Measurements from ENCODE around the gene DCST1. TPM values are rescaled to one million over a fixed set of nuclear protein-coding genes. Genes with fewer than 3 reads are reported as not detected.

DCST1 gene
- total RNA-seq, 1 donor from 2014 or later = not detected

DNA sequence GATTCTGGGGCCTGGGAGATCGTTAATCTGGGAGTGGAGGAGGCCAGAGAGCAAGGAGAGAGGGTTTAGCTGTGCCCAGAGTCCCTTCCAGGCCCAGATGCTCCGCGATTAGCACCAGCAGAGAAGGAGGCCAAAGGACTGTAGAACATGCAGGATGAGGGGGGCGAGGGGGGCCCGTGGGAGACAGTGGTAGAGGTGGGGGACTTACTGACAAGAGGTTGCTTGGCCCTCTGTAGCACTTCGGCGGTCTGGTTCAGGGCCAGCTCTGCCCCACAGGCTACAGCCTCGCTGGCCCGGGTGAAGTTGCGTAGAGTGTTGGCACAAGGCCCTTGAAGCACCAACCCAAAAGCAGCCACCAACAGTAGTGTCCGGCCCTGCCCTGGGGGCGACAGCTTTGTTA, 738 bp upstream of the DCST1 start:
- no peak overlapping the region for H3K27ac Mint-ChIP-seq (ENCODE audit: unreplicated experiment)

GRCh38 chr1:155034318-155035208, 939 bp downstream of the DCST1 start:
- peak overlapping the region; percentile 14 for H3K27ac Mint-ChIP-seq (ENCODE audit: unreplicated experiment)
- H3K4me3 Mint-ChIP-seq (ENCODE audit: unreplicated experiment) = peak overlapping the region; percentile 84
- no peak for TF ChIP-seq CTCF (IDR thresholded peaks at IDR 0.05; ENCODE audit: unreplicated experiment)
- peaks cover 4% of the 10 kb centered on the region for H3K36me3 Mint-ChIP-seq (ENCODE audit: low read depth, unreplicated experiment)
- no peak for DNase-seq (ENCODE audit: low spot score)
- peaks cover 12% of the 10 kb centered on the region for H3K27me3 Mint-ChIP-seq (ENCODE audit: unreplicated experiment)
- H3K9me3 Mint-ChIP-seq (ENCODE audit: unreplicated experiment) = no peaks in the 10 kb centered on the region
- H3K4me1 Mint-ChIP-seq (ENCODE audit: unreplicated experiment) = peaks cover 54% of the 10 kb centered on the region

More for the DNA sequence above, 738 bp upstream of the DCST1 start:
- H3K36me3 Mint-ChIP-seq (ENCODE audit: low read depth, unreplicated experiment) = peaks cover 8% of the 10 kb centered on the region
- H3K27me3 Mint-ChIP-seq (ENCODE audit: unreplicated experiment) = peaks cover 16% of the 10 kb centered on the region
- no peaks in the 10 kb centered on the region for H3K9me3 Mint-ChIP-seq (ENCODE audit: unreplicated experiment)
- no peak for TF ChIP-seq CTCF (IDR thresholded peaks at IDR 0.05; ENCODE audit: unreplicated experiment)
- H3K4me3 Mint-ChIP-seq (ENCODE audit: unreplicated experiment) = no peak overlapping the region
- no peak for DNase-seq (ENCODE audit: low spot score)
- peaks cover 41% of the 10 kb centered on the region for H3K4me1 Mint-ChIP-seq (ENCODE audit: unreplicated experiment)

GRCh38 chr1:155035936-155036335, 2.3 kb downstream of the DCST1 start:
- H3K4me1 Mint-ChIP-seq (ENCODE audit: unreplicated experiment) = peaks cover 54% of the 10 kb centered on the region
- no peak for DNase-seq (ENCODE audit: low spot score)
- H3K27me3 Mint-ChIP-seq (ENCODE audit: unreplicated experiment) = peaks cover 14% of the 10 kb centered on the region
- peaks cover 4% of the 10 kb centered on the region for H3K36me3 Mint-ChIP-seq (ENCODE audit: low read depth, unreplicated experiment)
- H3K4me3 Mint-ChIP-seq (ENCODE audit: unreplicated experiment) = no peak overlapping the region
- H3K9me3 Mint-ChIP-seq (ENCODE audit: unreplicated experiment) = no peaks in the 10 kb centered on the region
- TF ChIP-seq CTCF (IDR thresholded peaks at IDR 0.05; ENCODE audit: unreplicated experiment) = no peak
- H3K27ac Mint-ChIP-seq (ENCODE audit: unreplicated experiment) = peak overlapping the region; percentile 70

DNA sequence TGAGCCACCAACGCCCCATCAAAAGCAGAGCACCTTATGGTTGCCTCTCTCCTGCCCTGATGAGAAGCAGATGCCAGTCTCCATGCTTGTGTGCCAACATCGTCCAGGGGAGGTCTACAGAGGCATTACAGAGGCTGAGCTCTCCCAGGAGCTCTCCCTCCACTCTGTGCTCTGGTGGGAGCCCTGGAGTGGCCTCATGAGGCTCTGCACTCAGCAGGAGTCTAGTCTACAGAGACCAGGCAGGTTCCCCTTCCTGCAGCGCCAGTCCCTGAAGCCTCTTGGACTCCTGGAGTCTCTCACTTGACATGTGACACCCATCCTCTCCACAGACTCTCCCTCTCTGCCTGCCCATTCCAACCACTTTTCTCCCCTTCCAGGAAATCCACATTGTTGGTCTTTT, 3.4 kb downstream of the DCST1 start:
- H3K9me3 Mint-ChIP-seq (ENCODE audit: unreplicated experiment) = no peaks in the 10 kb centered on the region
- peaks cover 14% of the 10 kb centered on the region for H3K27me3 Mint-ChIP-seq (ENCODE audit: unreplicated experiment)
- H3K27ac Mint-ChIP-seq (ENCODE audit: unreplicated experiment) = peak overlapping the region; percentile 61
- no peak overlapping the region for H3K4me3 Mint-ChIP-seq (ENCODE audit: unreplicated experiment)
- no peak for TF ChIP-seq CTCF (IDR thresholded peaks at IDR 0.05; ENCODE audit: unreplicated experiment)
- peaks cover 54% of the 10 kb centered on the region for H3K4me1 Mint-ChIP-seq (ENCODE audit: unreplicated experiment)
- peaks cover 4% of the 10 kb centered on the region for H3K36me3 Mint-ChIP-seq (ENCODE audit: low read depth, unreplicated experiment)
- DNase-seq (ENCODE audit: low spot score) = no peak

DNA sequence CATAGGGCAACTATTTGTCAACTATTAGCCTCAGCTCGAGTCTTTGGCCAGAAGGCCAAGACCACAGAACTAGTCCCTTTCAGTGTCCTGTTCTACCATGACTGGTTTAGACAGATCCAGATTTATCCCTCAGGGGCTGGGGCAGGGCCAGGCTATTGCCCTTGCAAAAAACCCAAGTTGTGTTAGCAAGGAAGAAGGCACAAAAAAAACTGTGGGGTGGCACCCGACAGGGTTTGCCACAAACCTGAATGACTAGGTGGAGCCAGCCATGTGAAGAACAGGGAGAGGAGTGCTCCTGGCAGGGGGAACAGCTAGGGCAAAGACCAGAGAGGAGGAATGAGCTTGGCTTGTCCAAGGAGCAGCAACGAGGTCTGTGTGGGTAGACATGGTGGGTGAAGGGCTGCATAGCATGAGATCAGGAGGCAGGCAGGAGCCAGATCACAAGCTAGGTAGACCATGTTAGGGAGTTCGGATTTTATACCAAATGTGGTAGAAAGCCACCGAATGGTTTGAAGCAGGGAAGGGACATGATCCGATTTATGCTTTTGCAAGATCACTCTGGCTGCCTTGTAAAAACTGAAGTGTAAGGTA, 4.3 kb downstream of the DCST1 start:
- H3K4me3 Mint-ChIP-seq (ENCODE audit: unreplicated experiment) = no peak overlapping the region
- no peak for DNase-seq (ENCODE audit: low spot score)
- no peaks in the 10 kb centered on the region for H3K9me3 Mint-ChIP-seq (ENCODE audit: unreplicated experiment)
- peak overlapping the region; percentile 3 for H3K27ac Mint-ChIP-seq (ENCODE audit: unreplicated experiment)
- peaks cover 54% of the 10 kb centered on the region for H3K4me1 Mint-ChIP-seq (ENCODE audit: unreplicated experiment)
- TF ChIP-seq CTCF (IDR thresholded peaks at IDR 0.05; ENCODE audit: unreplicated experiment) = no peak
- H3K27me3 Mint-ChIP-seq (ENCODE audit: unreplicated experiment) = peaks cover 13% of the 10 kb centered on the region
- H3K36me3 Mint-ChIP-seq (ENCODE audit: low read depth, unreplicated experiment) = peaks cover 4% of the 10 kb centered on the region
